HepG2 (cell line): ENCODE data around the gene SLC4A7. TPM values are rescaled to one million over a fixed set of nuclear protein-coding genes. Genes with fewer than 3 reads are reported as not detected.

Experiments
- HNF1A ChIP-seq, 2 experiments: sonication (generic) in 1 of 2; formaldehyde crosslinking in 1 of 2; IDR thresholded peaks; 2 replicates each; pipeline versions ENCODE4 v1.4.0 to v1.6.1; 2016 to 2020; ENCODE audit warnings: borderline replicate concordance in 1 of 2, low read depth in 1 of 2, mild to moderate bottlenecking in 1 of 2, missing genetic modification reagents in 1 of 2
- MLLT10 ChIP-seq: sonication (generic); formaldehyde crosslinking; IDR thresholded peaks from 2 replicates; pipeline ENCODE4 v1.4.0; 2020; ENCODE audit warnings: missing genetic modification reagents
- PAF1 ChIP-seq: IDR thresholded peaks from 2 replicates; pipeline ENCODE4 v1.6.1; 2016; ENCODE audit warnings: missing genetic modification reagents, missing compliant biosample characterization
- SMARCE1 ChIP-seq: fragments of 450-650 bp; IDR thresholded peaks from 2 replicates; pipeline ENCODE4 v1.6.1; 2017; ENCODE audit warnings: borderline replicate concordance
- ZMYM3 ChIP-seq: sonication (generic); formaldehyde crosslinking; IDR thresholded peaks from 2 replicates; pipeline ENCODE4 v1.5.1; 2020; ENCODE audit warnings: mild to moderate bottlenecking, missing genetic modification reagents
- ZNF142 ChIP-seq: sonication (generic); formaldehyde crosslinking; IDR thresholded peaks from 2 replicates; pipeline ENCODE4 v1.4.0; 2020; ENCODE audit warnings: missing genetic modification reagents
- ZNF282 ChIP-seq: fragments of 450-650 bp; IDR thresholded peaks from 2 replicates; pipeline ENCODE4 v1.6.1; 2018; ENCODE audit not compliant: partially characterized antibody
- ZNF570 ChIP-seq: sonication (generic); formaldehyde crosslinking; IDR thresholded peaks from 2 replicates; pipeline ENCODE4 v1.4.0; 2020; ENCODE audit warnings: mild to moderate bottlenecking, missing genetic modification reagents, borderline replicate concordance
- ZNF652 ChIP-seq: IDR thresholded peaks from 2 replicates; pipeline ENCODE4 v1.6.1; 2016; ENCODE audit warnings: low read depth, borderline replicate concordance
- polyA plus RNA-seq, 8 experiments: library from polyadenylated mRNA; depleted of rRNA in 3 of 8; stranded (reverse) in 7 of 8; unstranded in 1 of 8; fragments of >200 nt; fragmentation: Illumina TruSeq in 4 of 8; extraction: Trizol in 4 of 8; gene quantifications; 2 replicates each; pipeline versions ENCODE4 v1.2.1 to v1.2.3, GENCODE V29; 2011 to 2016; ENCODE audit warnings: low read depth in 4 of 8, missing spikeins in 1 of 8, mixed read lengths in 1 of 8; ENCODE audit not compliant: insufficient read depth in 1 of 8
- total RNA-seq, 5 experiments: library from RNA; depleted of rRNA; stranded (reverse); fragments of >200 nt; fragmentation: Illumina TruSeq; extraction: Trizol; gene quantifications; 2 replicates each; pipeline ENCODE4 v1.2.3, GENCODE V29; 2016; ENCODE audit warnings: low read depth in 1 of 5
- TF ChIP-seq, protein P1 (sequence below): sonication (generic); formaldehyde crosslinking; IDR thresholded peaks from 2 replicates; pipeline ENCODE4 v1.5.1; 2020; ENCODE audit warnings: missing genetic modification reagents, mild to moderate bottlenecking, borderline replicate concordance

SLC4A7 gene
- total and polyA plus RNA-seq, 2 of the 13 experiments (the other 11 are each of a cell fraction or from before 2014, with no cell fraction given), result 16.4 to 43.8 TPM

DNA sequence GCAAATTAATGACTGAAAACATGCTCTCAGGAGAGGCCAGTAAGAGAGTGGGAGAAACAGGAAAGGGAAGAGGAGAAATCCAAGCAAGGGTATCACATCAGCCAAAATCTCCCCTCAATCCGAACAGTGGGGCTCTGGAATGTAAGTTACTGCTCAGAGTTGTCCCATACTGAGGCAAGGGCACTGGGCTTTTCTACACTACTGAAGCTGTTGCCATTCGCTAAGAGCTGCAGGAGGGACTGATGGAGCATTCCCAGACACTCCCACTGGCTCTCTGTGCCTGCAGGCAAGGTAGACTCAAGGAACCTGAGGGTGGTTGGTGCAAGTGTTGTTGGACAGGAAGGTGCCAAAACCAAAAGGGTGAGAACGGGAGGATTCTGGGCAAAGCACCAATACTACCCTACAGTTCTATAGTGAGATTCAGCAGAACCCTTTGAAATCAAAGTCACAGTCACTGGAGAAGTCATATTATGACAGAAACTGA is 161.1 kb downstream of the SLC4A7 start (continued):
- TF ChIP-seq HNF1A (IDR thresholded peaks at IDR 0.05; ENCODE audit: low read depth) (no peak), HNF1A (CRISPR knock-in tag; IDR thresholded peaks at IDR 0.05; ENCODE audit: borderline replicate concordance) (no peak), ZNF652 (CRISPR knock-in tag) (no peak), ZNF570 (CRISPR knock-in tag) (no peak), ZNF142 (CRISPR knock-in tag) (no peak), MLLT10 (CRISPR knock-in tag) (no peak), ZMYM3 (CRISPR knock-in tag) (no peak), ZNF282 (no peak), SMARCE1 (no peak), PAF1 (CRISPR knock-in tag) (no peak)
- TF ChIP-seq, protein P1, sequence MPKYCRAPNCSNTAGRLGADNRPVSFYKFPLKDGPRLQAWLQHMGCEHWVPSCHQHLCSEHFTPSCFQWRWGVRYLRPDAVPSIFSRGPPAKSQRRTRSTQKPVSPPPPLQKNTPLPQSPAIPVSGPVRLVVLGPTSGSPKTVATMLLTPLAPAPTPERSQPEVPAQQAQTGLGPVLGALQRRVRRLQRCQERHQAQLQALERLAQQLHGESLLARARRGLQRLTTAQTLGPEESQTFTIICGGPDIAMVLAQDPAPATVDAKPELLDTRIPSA (CRISPR knock-in tag), result no peak
